Activated CD4-positive, alpha-beta T cell treated with anti-CD3 and anti-CD28 coated beads, Interleukin-2, amount 50 U/mL, for 16 hours (primary cell): Measurements from ENCODE around the gene EML1.

Source experiments
- DNase-seq: peaks from one replicate; pipeline ENCODE4 v3.0.0-alpha.2; 2020

The EML1 gene

GRCh38 chr14:99909513-99910064 is 116.4 kb downstream of the EML1 start:
- DNase-seq, result no peak

- no peak for DNase-seq
Measured at GRCh38 chr14:99910337-99911309, 117.4 kb downstream of the EML1 start.

GRCh38 chr14:99915305-99916090 is 122.3 kb downstream of the EML1 start:
- no peak for DNase-seq

GRCh38 chr14:99916091-99916383 is 122.8 kb downstream of the EML1 start:
- no peak for DNase-seq

GRCh38 chr14:99918781-99919180 is 125.6 kb downstream of the EML1 start:
- DNase-seq, result no peak

GRCh38 chr14:99921425-99921824 is 128.2 kb downstream of the EML1 start:
- no peak for DNase-seq

- DNase-seq, result no peak
Measured at GRCh38 chr14:99924379-99924778, 131.2 kb downstream of the EML1 start.

GRCh38 chr14:99925471-99925870 is 132.3 kb downstream of the EML1 start:
- no peak for DNase-seq

- no peak for DNase-seq
Measured at GRCh38 chr14:99928963-99929362, 135.8 kb downstream of the EML1 start.

GRCh38 chr14:99929601-99930000 is 136.4 kb downstream of the EML1 start:
- DNase-seq, result no peak

- DNase-seq, result peak; percentile 82
Measured at GRCh38 chr14:99930420-99931274, 137.4 kb downstream of the EML1 start.

GRCh38 chr14:99931308-99931707 is 138.1 kb downstream of the EML1 start:
- DNase-seq, result no peak

- no peak for DNase-seq
Measured at GRCh38 chr14:99936056-99936455, 142.8 kb downstream of the EML1 start.

- DNase-seq, result no peak
Measured at GRCh38 chr14:99936738-99937474, 143.7 kb downstream of the EML1 start.

GRCh38 chr14:99937475-99938244 is 144.4 kb downstream of the EML1 start:
- DNase-seq, result no peak

GRCh38 chr14:99938376-99938775 is 145.2 kb downstream of the EML1 start:
- no peak for DNase-seq

- no peak for DNase-seq
Measured at GRCh38 chr14:99938896-99939295, 145.7 kb downstream of the EML1 start.

- no peak for DNase-seq
Measured at GRCh38 chr14:99939421-99939820, 146.2 kb downstream of the EML1 start.

GRCh38 chr14:99940064-99940463 is 146.9 kb downstream of the EML1 start:
- no peak for DNase-seq

- no peak for DNase-seq
Measured at GRCh38 chr14:99941211-99941610, 148.0 kb downstream of the EML1 start.

- DNase-seq, result no peak
Measured at GRCh38 chr14:99943620-99944019, 150.4 kb downstream of the EML1 start.
